ENCODE results near the gene GNG3.
A peak's percentile ranks its signal among the peaks of the same experiment; 100 is the strongest.

The GNG3 gene

GRCh38 chr11:62726915-62727164 lies 19.4 kb downstream of the GNG3 start (continued):
- TF ChIP-seq, protein P1, sequence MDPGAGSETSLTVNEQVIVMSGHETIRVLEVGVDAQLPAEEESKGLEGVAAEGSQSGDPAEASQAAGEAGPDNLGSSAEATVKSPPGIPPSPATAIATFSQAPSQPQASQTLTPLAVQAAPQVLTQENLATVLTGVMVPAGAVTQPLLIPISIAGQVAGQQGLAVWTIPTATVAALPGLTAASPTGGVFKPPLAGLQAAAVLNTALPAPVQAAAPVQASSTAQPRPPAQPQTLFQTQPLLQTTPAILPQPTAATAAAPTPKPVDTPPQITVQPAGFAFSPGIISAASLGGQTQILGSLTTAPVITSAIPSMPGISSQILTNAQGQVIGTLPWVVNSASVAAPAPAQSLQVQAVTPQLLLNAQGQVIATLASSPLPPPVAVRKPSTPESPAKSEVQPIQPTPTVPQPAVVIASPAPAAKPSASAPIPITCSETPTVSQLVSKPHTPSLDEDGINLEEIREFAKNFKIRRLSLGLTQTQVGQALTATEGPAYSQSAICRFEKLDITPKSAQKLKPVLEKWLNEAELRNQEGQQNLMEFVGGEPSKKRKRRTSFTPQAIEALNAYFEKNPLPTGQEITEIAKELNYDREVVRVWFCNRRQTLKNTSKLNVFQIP (CRISPR knock-in tag; IDR thresholded peaks at IDR 0.05; ENCODE audit: borderline replicate concordance, low read depth), result no peak
- no peak for TF ChIP-seq TOX (CRISPR knock-in tag; IDR thresholded peaks at IDR 0.05; ENCODE audit: borderline replicate concordance)
- no peak for TF ChIP-seq BACH2 (CRISPR knock-in tag; IDR thresholded peaks at IDR 0.05; ENCODE audit: borderline replicate concordance)
- TF ChIP-seq, protein P2, sequence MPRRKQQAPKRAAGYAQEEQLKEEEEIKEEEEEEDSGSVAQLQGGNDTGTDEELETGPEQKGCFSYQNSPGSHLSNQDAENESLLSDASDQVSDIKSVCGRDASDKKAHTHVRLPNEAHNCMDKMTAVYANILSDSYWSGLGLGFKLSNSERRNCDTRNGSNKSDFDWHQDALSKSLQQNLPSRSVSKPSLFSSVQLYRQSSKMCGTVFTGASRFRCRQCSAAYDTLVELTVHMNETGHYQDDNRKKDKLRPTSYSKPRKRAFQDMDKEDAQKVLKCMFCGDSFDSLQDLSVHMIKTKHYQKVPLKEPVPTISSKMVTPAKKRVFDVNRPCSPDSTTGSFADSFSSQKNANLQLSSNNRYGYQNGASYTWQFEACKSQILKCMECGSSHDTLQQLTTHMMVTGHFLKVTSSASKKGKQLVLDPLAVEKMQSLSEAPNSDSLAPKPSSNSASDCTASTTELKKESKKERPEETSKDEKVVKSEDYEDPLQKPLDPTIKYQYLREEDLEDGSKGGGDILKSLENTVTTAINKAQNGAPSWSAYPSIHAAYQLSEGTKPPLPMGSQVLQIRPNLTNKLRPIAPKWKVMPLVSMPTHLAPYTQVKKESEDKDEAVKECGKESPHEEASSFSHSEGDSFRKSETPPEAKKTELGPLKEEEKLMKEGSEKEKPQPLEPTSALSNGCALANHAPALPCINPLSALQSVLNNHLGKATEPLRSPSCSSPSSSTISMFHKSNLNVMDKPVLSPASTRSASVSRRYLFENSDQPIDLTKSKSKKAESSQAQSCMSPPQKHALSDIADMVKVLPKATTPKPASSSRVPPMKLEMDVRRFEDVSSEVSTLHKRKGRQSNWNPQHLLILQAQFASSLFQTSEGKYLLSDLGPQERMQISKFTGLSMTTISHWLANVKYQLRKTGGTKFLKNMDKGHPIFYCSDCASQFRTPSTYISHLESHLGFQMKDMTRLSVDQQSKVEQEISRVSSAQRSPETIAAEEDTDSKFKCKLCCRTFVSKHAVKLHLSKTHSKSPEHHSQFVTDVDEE (CRISPR knock-in tag; IDR thresholded peaks at IDR 0.05), result no peak

GRCh38 chr11:62727165-62727871 lies 19.8 kb downstream of the GNG3 start, which contains the start of gene HNRNPUL2:
Gene HNRNPUL2 (minus strand): TSS chr11:62727457. CDS start chr11:62727156, 301 bp downstream.
- peak; percentile 86 for ATAC-seq
- TF ChIP-seq ZFP30 (CRISPR knock-in tag; IDR thresholded peaks at IDR 0.05), result no peak
- TF ChIP-seq, protein P2 (CRISPR knock-in tag; IDR thresholded peaks at IDR 0.05), result no peak; the same call in 1 of the 2 replicates
- no peak for TF ChIP-seq PPARA (CRISPR knock-in tag; IDR thresholded peaks at IDR 0.05; ENCODE audit: borderline replicate concordance)
- TF ChIP-seq ESRRG (CRISPR knock-in tag; IDR thresholded peaks at IDR 0.05), result no peak
- TF ChIP-seq ISL1 (CRISPR knock-in tag; IDR thresholded peaks at IDR 0.05), result no peak
- no peak for TF ChIP-seq ZNF70 (CRISPR knock-in tag; IDR thresholded peaks at IDR 0.05)
- no peak for TF ChIP-seq OSR1 (CRISPR knock-in tag; IDR thresholded peaks at IDR 0.05)

DNA sequence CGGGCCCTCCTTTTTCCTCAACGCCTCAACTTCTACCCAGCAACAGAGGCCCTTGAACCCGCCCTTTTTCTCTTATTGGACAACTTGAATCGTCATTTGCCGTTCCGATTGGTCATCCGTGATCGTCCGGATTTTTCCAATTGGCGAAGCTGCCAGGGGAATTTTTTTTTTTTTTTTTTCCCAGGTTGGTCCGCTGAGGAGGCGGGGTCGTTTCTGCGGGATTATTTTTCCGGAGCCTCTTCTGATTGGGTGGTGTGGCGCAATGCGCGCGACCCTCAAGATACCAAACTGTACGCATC lies 20.3 kb downstream of the GNG3 start:
- TF ChIP-seq, protein P3, sequence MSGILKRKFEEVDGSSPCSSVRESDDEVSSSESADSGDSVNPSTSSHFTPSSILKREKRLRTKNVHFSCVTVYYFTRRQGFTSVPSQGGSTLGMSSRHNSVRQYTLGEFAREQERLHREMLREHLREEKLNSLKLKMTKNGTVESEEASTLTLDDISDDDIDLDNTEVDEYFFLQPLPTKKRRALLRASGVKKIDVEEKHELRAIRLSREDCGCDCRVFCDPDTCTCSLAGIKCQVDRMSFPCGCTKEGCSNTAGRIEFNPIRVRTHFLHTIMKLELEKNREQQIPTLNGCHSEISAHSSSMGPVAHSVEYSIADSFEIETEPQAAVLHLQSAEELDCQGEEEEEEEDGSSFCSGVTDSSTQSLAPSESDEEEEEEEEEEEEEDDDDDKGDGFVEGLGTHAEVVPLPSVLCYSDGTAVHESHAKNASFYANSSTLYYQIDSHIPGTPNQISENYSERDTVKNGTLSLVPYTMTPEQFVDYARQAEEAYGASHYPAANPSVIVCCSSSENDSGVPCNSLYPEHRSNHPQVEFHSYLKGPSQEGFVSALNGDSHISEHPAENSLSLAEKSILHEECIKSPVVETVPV (CRISPR knock-in tag; IDR thresholded peaks at IDR 0.05), result no peak
- TF ChIP-seq TCF4 (CRISPR knock-in tag; IDR thresholded peaks at IDR 0.05; ENCODE audit: borderline replicate concordance) (no peak), ARNTL (CRISPR knock-in tag; IDR thresholded peaks at IDR 0.05; ENCODE audit: borderline replicate concordance, low read depth) (no peak), ESRRG (CRISPR knock-in tag; IDR thresholded peaks at IDR 0.05) (no peak), ZNF565 (CRISPR knock-in tag; conservative IDR thresholded peaks at IDR 0.05; ENCODE audit: low read depth) (no peak), ISL1 (CRISPR knock-in tag; IDR thresholded peaks at IDR 0.05) (no peak), CREB5 (CRISPR knock-in tag; IDR thresholded peaks at IDR 0.05; ENCODE audit: low read depth) (no peak), PATZ1 (CRISPR knock-in tag; IDR thresholded peaks at IDR 0.05; ENCODE audit: borderline replicate concordance) (no peak), ZFP3 (CRISPR knock-in tag; IDR thresholded peaks at IDR 0.05) (no peak), OSR1 (CRISPR knock-in tag; IDR thresholded peaks at IDR 0.05) (no peak), ZNF70 (CRISPR knock-in tag; IDR thresholded peaks at IDR 0.05) (no peak), TOX (CRISPR knock-in tag; IDR thresholded peaks at IDR 0.05; ENCODE audit: borderline replicate concordance) (no peak), GLIS3 (CRISPR knock-in tag; IDR thresholded peaks at IDR 0.05) (no peak), BACH2 (CRISPR knock-in tag; IDR thresholded peaks at IDR 0.05; ENCODE audit: borderline replicate concordance) (no peak), CSDC2 (CRISPR knock-in tag; IDR thresholded peaks at IDR 0.05) (no peak)
- TF ChIP-seq, protein P2 (CRISPR knock-in tag; IDR thresholded peaks at IDR 0.05), result no peak
- peak; percentile 79 for ATAC-seq

All from SK-N-SH treated with all-trans-retinoic acid at 6 μM for 48 hours (cell line).